ENCODE measurements around the gene EIF4E2. TPM values are rescaled to one million over a fixed set of nuclear protein-coding genes. Genes with fewer than 3 reads are reported as not detected.

EIF4E2 gene
- total RNA-seq, 4 donors from 2014 or later: 29.2 to 44.7 (median 34.6) TPM

- intact Hi-C loops (cut with DNase I; ENCODE audit: low total_unique reads): no loop called here
- WGBS, 2 donors: 69 to 71% methylated on average over 12 of the region's 13 CpGs
- TF ChIP-seq POLR2A (IDR thresholded peaks at IDR 0.05): no peak
- TF ChIP-seq CTCF (IDR thresholded peaks at IDR 0.05): no peak
- no peak overlapping the region for H3K4me3 ChIP-seq (ENCODE audit: low read depth, poor library complexity, severe bottlenecking)
- DNase-seq (ENCODE audit: low spot score in 2 of 2): no peak
Measured at GRCh38 chr2:232533944-232534710, 16.4 kb upstream of the EIF4E2 start.

GRCh38 chr2:232534940-232535651 lies 15.4 kb upstream of the EIF4E2 start:
- DNase-seq (ENCODE audit: low spot score in 2 of 2): peak in 1 of 2 donors; percentile 62
- TF ChIP-seq CTCF (IDR thresholded peaks at IDR 0.05) (no peak), POLR2A (IDR thresholded peaks at IDR 0.05) (no peak)
- no peak overlapping the region for H3K4me3 ChIP-seq (ENCODE audit: low read depth, poor library complexity, severe bottlenecking)
- intact Hi-C loops (cut with DNase I; ENCODE audit: low total_unique reads): no loop called here
- 71 to 74% methylated on average over 12 to 13 of the region's 14 CpGs for WGBS, 2 donors

- peak in 1 of 2 donors; percentile 61 for DNase-seq (ENCODE audit: low spot score in 2 of 2)
Measured at GRCh38 chr2:232535761-232536530, 14.5 kb upstream of the EIF4E2 start.

GRCh38 chr2:232537079-232537478 lies 13.4 kb upstream of the EIF4E2 start:
- no peak for TF ChIP-seq POLR2A (IDR thresholded peaks at IDR 0.05)
- TF ChIP-seq CTCF (IDR thresholded peaks at IDR 0.05): no peak
- WGBS, 2 donors: 50 to 73% methylated on average over 5 of the region's 5 CpGs
- peak in 1 of 2 donors; percentile 61 for DNase-seq (ENCODE audit: low spot score in 2 of 2)
- intact Hi-C loops (cut with DNase I; ENCODE audit: low total_unique reads): no loop called here
- H3K4me3 ChIP-seq (ENCODE audit: low read depth, poor library complexity, severe bottlenecking): no peak overlapping the region

More at GRCh38 chr2:232535761-232536530, 14.5 kb upstream of the EIF4E2 start:
- TF ChIP-seq POLR2A (IDR thresholded peaks at IDR 0.05) (no peak), CTCF (IDR thresholded peaks at IDR 0.05) (no peak)
- 89% methylated on average over 5 of the region's 5 CpGs for WGBS, 2 donors
- H3K4me3 ChIP-seq (ENCODE audit: low read depth, poor library complexity, severe bottlenecking): no peak overlapping the region
- intact Hi-C loops (cut with DNase I; ENCODE audit: low total_unique reads): no loop called here

GRCh38 chr2:232537499-232537898 lies 13.0 kb upstream of the EIF4E2 start:
- DNase-seq (ENCODE audit: low spot score in 2 of 2): peak in 1 of 2 donors; percentile 72
- intact Hi-C loops (cut with DNase I; ENCODE audit: low total_unique reads): no loop called here
- WGBS, 2 donors: 59 to 84% methylated on average over 4 of the region's 4 CpGs
- no peak overlapping the region for H3K4me3 ChIP-seq (ENCODE audit: low read depth, poor library complexity, severe bottlenecking)
- TF ChIP-seq CTCF (IDR thresholded peaks at IDR 0.05) (no peak), POLR2A (IDR thresholded peaks at IDR 0.05) (no peak)
